Epithelial cell of esophagus (primary cell): ENCODE results near the gene BASP1.
"Not testable (repeated sequence)": the region's sequence is repeated elsewhere in the genome, so short reads cannot be mapped to it uniquely, and the experiment has no call there.

ENCODE experiments used
- DNase-seq: peaks from one replicate; pipeline ENCODE4 v3.0.0; 2010; ENCODE audit warnings: low read depth
- H3K4me3 ChIP-seq: 2 replicates; pipeline ENCODE4 v1.5.1; 2011; ENCODE audit warnings: mild to moderate bottlenecking, low read length, control low read depth
- CTCF ChIP-seq: IDR thresholded peaks from 2 replicates; pipeline ENCODE4 v1.5.1; 2011; ENCODE audit warnings: low read depth, mild to moderate bottlenecking, low read length, control low read depth, inconsistent platforms; ENCODE audit not compliant: insufficient read depth; ENCODE audit errors: missing control alignments

Gene BASP1

GRCh38 chr5:17185773-17186172 is 31.7 kb upstream of the BASP1 start:
- H3K4me3 ChIP-seq = no peak overlapping the region
- peak; percentile 57 for DNase-seq
- no peak for TF ChIP-seq CTCF

- TF ChIP-seq CTCF = no peak
- H3K4me3 ChIP-seq = no peak overlapping the region
- no peak for DNase-seq
These were observed 31.2 kb upstream of the BASP1 start for GRCh38 chr5:17186256-17186655.

- no peak for TF ChIP-seq CTCF
- no peak overlapping the region for H3K4me3 ChIP-seq
- peak; percentile 41 for DNase-seq
These were observed 30.2 kb upstream of the BASP1 start for GRCh38 chr5:17187011-17187785.

- no peak for TF ChIP-seq CTCF
- H3K4me3 ChIP-seq = no peak overlapping the region
- DNase-seq = no peak
These were observed 29.7 kb upstream of the BASP1 start for GRCh38 chr5:17187786-17188170.

GRCh38 chr5:17189381-17190036 is 27.9 kb upstream of the BASP1 start:
- TF ChIP-seq CTCF = peak; percentile 90
- DNase-seq = peak; percentile 81
- no peak overlapping the region for H3K4me3 ChIP-seq

GRCh38 chr5:17190242-17190778 is 27.1 kb upstream of the BASP1 start:
- peak; percentile 77 for TF ChIP-seq CTCF
- H3K4me3 ChIP-seq = no peak overlapping the region
- DNase-seq = peak; percentile 66

GRCh38 chr5:17190799-17191391 is 26.5 kb upstream of the BASP1 start:
- no peak overlapping the region for H3K4me3 ChIP-seq
- no peak for DNase-seq
- no peak for TF ChIP-seq CTCF

- DNase-seq, H3K4me3 ChIP-seq: not testable (repeated sequence)
These were observed 25.9 kb upstream of the BASP1 start for GRCh38 chr5:17191574-17191973.
